ENCODE data around the gene USO1.
"Not testable (repeated sequence)": the region's sequence is repeated elsewhere in the genome, so short reads cannot be mapped to it uniquely, and the experiment has no call there.

Gene USO1

GRCh38 chr4:75714011-75714410 lies 10.4 kb upstream of the USO1 start:
- no peak for DNase-seq (ENCODE audit: low read depth)

- no peak for DNase-seq (ENCODE audit: low read depth)
Observed at GRCh38 chr4:75714704-75715103, 9.7 kb upstream of the USO1 start.

- no peak for DNase-seq (ENCODE audit: low read depth)
Observed at GRCh38 chr4:75715105-75715799, 9.1 kb upstream of the USO1 start.

- not testable (repeated sequence) for DNase-seq (ENCODE audit: low read depth)
Observed at GRCh38 chr4:75716054-75716453, 8.3 kb upstream of the USO1 start.

- DNase-seq (ENCODE audit: low read depth): no peak
Observed at GRCh38 chr4:75717408-75717807, 7.0 kb upstream of the USO1 start.

GRCh38 chr4:75718529-75718928 lies 5.8 kb upstream of the USO1 start:
- no peak for DNase-seq (ENCODE audit: low read depth)

GRCh38 chr4:75722417-75722816 lies 2.0 kb upstream of the USO1 start:
- no peak for DNase-seq (ENCODE audit: low read depth)

- no peak for DNase-seq (ENCODE audit: low read depth)
Observed at GRCh38 chr4:75723163-75724065, 963 bp upstream of the USO1 start.

- peak; percentile 12 for DNase-seq (ENCODE audit: low read depth)
Observed at GRCh38 chr4:75724867-75725724, 719 bp downstream of the USO1 start.

GRCh38 chr4:75725942-75726538 lies 1.7 kb downstream of the USO1 start:
- not testable (repeated sequence) for DNase-seq (ENCODE audit: low read depth)

GRCh38 chr4:75726577-75726976 lies 2.2 kb downstream of the USO1 start:
- no peak for DNase-seq (ENCODE audit: low read depth)

GRCh38 chr4:75727073-75727472 lies 2.7 kb downstream of the USO1 start:
- DNase-seq (ENCODE audit: low read depth): no peak

- DNase-seq (ENCODE audit: low read depth): no peak
Observed at GRCh38 chr4:75729836-75730235, 5.5 kb downstream of the USO1 start.

GRCh38 chr4:75733369-75733768 lies 9.0 kb downstream of the USO1 start:
- DNase-seq (ENCODE audit: low read depth): no peak

GRCh38 chr4:75735525-75735924 lies 11.1 kb downstream of the USO1 start:
- no peak for DNase-seq (ENCODE audit: low read depth)

- no peak for DNase-seq (ENCODE audit: low read depth)
Observed at GRCh38 chr4:75736862-75737261, 12.5 kb downstream of the USO1 start.

GRCh38 chr4:75737398-75737797 lies 13.0 kb downstream of the USO1 start:
- DNase-seq (ENCODE audit: low read depth): no peak

GRCh38 chr4:75741027-75741426 lies 16.6 kb downstream of the USO1 start:
- no peak for DNase-seq (ENCODE audit: low read depth)

- no peak for DNase-seq (ENCODE audit: low read depth)
Observed at GRCh38 chr4:75742451-75742850, 18.1 kb downstream of the USO1 start.

GRCh38 chr4:75745161-75745560 lies 20.8 kb downstream of the USO1 start:
- DNase-seq (ENCODE audit: low read depth): no peak

GRCh38 chr4:75745721-75746199 lies 21.4 kb downstream of the USO1 start:
- no peak for DNase-seq (ENCODE audit: low read depth)

- no peak for DNase-seq (ENCODE audit: low read depth)
Observed at GRCh38 chr4:75752637-75753036, 28.3 kb downstream of the USO1 start.

All from stimulated activated CD8-positive, alpha-beta memory T cell treated with anti-CD3 and anti-CD28 coated beads, Interleukin-7, amount 100 ng/mL, for 24 hours (primary cell).